Stimulated activated naive B cell treated with anti-CD40 and anti-IgM and Interleukin-4, amounts not matched to agents 10 μg/mL and 1 μg/mL and 100 μg/mL, for 72 hours (primary cell): ENCODE measurements around the gene MUS81.

ENCODE experiments used
- ATAC-seq, 2 donors: fragments of 150-1000 bp; cut with Tn5 transposase; replicated peaks; 2 replicates each; pipeline ENCODE4 v1.10.0; 2021; ENCODE audit warnings: moderate library complexity in 1 of 2
- DNase-seq: peaks from one replicate; pipeline ENCODE4 v3.0.0; 2021
- H3K27ac Mint-ChIP-seq: one replicate; pipeline ENCODE4 v1.8.0; 2022; ENCODE audit warnings: mild to moderate bottlenecking, mixed read lengths
- H3K27me3 Mint-ChIP-seq, 2 donors: one replicate each; pipeline ENCODE4 v1.8.0; 2022; ENCODE audit warnings: mixed read lengths in 2 of 2
- H3K36me3 Mint-ChIP-seq, 2 donors: one replicate each; pipeline ENCODE4 v1.8.0; 2022; ENCODE audit warnings: mixed read lengths in 2 of 2, mild to moderate bottlenecking in 1 of 2
- H3K4me1 Mint-ChIP-seq, 2 donors: one replicate each; pipeline ENCODE4 v1.8.0; 2022; ENCODE audit warnings: mixed read lengths in 2 of 2, mild to moderate bottlenecking in 1 of 2
- H3K4me3 Mint-ChIP-seq, 2 donors: one replicate each; pipeline ENCODE4 v1.8.0; 2022; ENCODE audit warnings: mild to moderate bottlenecking in 2 of 2, mixed read lengths in 2 of 2, moderate library complexity in 1 of 2
- H3K9me3 Mint-ChIP-seq, 2 donors: one replicate each; pipeline ENCODE4 v1.8.0; 2022; ENCODE audit warnings: mixed read lengths in 2 of 2, mild to moderate bottlenecking in 1 of 2

MUS81 gene

DNA sequence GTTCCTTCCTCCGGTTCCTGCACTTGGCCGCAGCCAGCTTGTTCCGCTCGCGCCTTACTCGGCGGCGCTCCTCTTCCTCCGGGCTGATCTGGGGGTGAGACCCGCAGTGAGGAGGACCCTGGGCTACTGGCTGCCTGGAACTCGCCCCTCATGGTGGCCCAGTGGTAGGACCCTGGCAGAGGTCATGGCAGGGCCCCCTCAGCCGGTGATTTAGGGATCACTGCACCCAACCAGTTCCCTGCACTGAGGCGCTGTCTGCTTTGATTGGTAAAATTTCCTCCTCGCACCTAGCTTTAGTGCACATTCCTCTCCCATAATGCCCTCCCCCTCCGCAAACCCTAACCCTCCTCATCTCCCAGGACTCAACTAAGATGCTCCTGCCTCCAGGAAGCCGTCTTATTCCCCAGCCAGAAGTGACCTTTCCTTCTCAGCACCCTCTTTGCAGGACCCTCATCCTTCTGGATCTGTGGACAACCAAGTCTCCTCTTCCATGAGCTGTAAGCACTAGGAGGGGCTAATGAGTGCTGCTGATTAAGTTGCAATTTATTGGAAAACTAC is 33.9 kb downstream of the MUS81 start:
- DNase-seq (no peak), ATAC-seq (no peak)
- Mint-ChIP-seq H3K4me3 (peak overlapping the region; percentile 95 to 97), H3K9me3 (no peaks in the 10 kb centered on the region), H3K27me3 (no peaks in the 10 kb centered on the region), H3K27ac (peak overlapping the region; percentile 86), H3K36me3 (peaks cover 16 to 21% of the 10 kb centered on the region in 2 donors), H3K4me1 (peaks cover 44 to 84% of the 10 kb centered on the region in 2 donors)

- Mint-ChIP-seq H3K4me3 (peak overlapping the region; percentile 44), H3K9me3 (no peaks in the 10 kb centered on the region), H3K27me3 (no peaks in the 10 kb centered on the region), H3K4me1 (peaks cover 33 to 71% of the 10 kb centered on the region in 2 donors), H3K36me3 (peaks cover 16 to 21% of the 10 kb centered on the region in 2 donors), H3K27ac (peak overlapping the region; percentile 57)
- ATAC-seq (no peak), DNase-seq (no peak)
These were observed 35.3 kb downstream of the MUS81 start for GRCh38 chr11:65895482-65895981.

DNA sequence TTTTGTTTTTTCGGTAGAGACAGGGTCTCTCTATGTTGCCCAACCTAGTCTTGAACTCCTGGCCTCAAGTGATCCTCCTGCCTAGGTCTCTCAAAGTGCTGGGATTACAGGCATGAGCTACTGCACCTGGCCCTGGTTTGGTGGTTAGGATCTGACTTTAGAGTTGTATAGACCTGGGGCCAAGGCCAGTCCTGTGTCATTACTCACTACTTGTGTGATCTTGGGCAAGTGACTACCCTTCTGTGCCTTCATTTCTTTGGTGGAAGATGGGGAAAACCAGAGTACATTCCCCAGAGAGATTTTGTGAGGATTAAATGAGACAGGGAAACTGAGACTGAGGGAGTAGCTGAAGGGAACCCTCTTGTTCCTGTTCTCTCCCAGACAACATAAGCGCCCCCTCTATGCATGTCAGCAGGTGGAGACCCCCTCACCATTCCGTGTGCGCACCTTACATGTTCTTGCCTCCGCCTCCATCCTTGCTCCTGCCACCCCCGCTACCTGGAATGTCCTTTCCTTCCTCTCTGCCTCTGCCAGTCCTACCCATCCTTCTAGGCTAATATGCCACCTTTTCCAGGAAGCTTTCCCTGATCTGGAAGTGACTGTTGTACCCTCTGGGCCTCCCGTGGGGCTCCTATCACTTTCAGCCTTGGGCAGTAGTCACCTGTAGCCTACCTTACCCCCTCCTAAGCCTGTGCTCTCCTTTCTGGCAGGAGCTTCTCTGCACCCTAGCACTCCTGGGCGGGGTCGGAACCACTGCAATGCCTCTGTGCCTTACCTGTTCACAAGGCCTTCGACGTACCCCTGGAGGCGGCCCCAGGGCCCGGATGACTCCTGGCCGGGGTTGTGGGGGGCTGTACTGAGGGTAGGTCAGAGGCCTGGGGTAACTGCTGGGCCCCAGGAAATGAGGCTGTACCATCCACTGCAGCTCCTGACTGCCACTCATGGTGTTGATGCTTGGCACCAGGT is 36.1 kb downstream of the MUS81 start:
- no peaks in the 10 kb centered on the region for H3K27me3 Mint-ChIP-seq
- DNase-seq: no peak
- no peak for ATAC-seq
- peaks cover 33 to 68% of the 10 kb centered on the region in 2 donors for H3K4me1 Mint-ChIP-seq
- peak overlapping the region; percentile 57 for H3K27ac Mint-ChIP-seq
- no peaks in the 10 kb centered on the region for H3K9me3 Mint-ChIP-seq
- H3K4me3 Mint-ChIP-seq: no peak overlapping the region
- peaks cover 16 to 21% of the 10 kb centered on the region in 2 donors for H3K36me3 Mint-ChIP-seq

- Mint-ChIP-seq H3K4me1 (peaks cover 31 to 61% of the 10 kb centered on the region in 2 donors), H3K36me3 (peaks cover 16 to 21% of the 10 kb centered on the region in 2 donors), H3K27ac (no peak overlapping the region), H3K4me3 (no peak overlapping the region), H3K27me3 (no peaks in the 10 kb centered on the region), H3K9me3 (no peaks in the 10 kb centered on the region)
- DNase-seq: no peak
- no peak for ATAC-seq
These were observed 36.8 kb downstream of the MUS81 start for GRCh38 chr11:65897020-65897471.

DNA sequence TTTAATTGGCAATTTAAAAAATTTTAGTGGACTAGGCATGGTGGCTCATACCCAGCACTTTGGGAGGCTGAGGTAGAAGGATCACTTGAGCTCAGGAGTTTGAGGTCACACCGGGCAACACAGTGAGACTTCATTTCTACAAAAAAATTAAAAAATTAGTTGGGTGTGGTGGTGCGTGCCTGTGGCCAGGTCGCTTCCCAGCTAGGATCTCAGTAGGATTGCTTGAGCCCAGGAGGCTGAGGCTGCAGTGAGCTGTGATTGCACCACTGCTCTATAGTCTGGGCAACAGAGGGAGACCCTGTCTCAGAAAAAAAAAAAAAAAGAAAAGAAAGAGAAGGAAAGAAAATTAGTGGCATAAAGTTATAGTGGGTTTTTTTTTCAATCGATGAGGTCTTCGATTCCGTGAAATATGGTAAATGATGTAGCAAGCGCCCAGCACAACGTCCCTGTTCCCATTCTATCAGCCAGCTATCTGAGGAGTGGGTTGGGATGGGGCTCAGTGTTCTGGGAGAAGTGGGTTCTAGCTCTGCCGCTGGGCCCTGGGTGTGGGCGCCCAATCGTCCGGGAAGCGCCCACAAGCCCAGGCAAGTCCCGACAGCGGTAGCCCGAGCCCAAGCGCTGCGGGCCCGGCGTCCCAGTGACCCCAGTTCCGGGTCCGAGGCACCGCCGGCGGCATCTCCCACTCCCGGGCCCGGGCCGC is 38.6 kb downstream of the MUS81 start:
- Mint-ChIP-seq H3K36me3 (peaks cover 8 to 16% of the 10 kb centered on the region in 2 donors), H3K4me3 (peak overlapping the region; percentile 85 to 90)

DNA sequence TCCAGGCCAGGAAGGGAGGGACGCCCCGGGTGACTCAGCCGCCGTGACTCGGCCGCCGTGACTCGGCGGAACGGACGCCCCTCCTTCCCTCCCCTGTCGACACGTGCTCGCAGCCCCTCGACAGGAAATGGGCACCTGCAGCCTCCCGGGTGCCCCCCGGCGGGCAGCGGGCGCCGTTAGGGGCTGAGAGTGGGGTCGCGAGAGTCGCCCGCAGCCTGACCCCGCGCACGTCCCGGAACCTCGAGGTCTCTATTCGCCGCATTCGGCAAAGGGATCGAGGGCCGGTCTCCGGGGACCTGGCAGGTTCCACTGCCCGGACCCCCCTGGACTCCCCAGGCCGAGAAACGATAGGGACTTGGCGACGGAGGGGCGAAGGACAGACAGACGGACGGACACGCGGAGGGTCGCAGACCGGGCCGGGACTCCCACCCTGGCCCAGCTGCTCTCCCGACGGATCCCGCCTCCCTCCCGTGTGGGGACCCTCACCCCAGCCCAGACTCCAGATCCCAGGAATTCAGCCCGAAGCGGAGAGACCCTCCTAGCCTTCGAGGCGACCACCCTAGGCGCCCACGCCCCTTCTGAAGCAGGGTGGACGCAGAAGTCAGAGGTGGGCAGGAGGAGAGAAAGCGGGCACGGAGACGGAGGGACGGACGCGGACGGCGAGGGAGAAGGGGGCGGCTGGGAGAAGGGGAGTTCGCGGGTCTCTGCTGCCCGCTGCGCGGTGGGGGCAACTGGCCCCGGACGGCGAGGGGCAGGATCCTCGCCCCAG is 39.3 kb downstream of the MUS81 start:
- Mint-ChIP-seq H3K4me3 (peak overlapping the region; percentile 85 to 90), H3K27ac (peak overlapping the region; percentile 89), H3K9me3 (no peaks in the 10 kb centered on the region), H3K4me1 (peaks cover 12 to 41% of the 10 kb centered on the region in 2 donors), H3K27me3 (peaks cover 0 to 7% of the 10 kb centered on the region in 2 donors), H3K36me3 (peaks cover 8 to 16% of the 10 kb centered on the region in 2 donors)
- DNase-seq (no peak), ATAC-seq (peak; percentile 19 to 24)

More for the DNA sequence above, 38.6 kb downstream of the MUS81 start:
- H3K27ac Mint-ChIP-seq: peak overlapping the region; percentile 93
- H3K9me3 Mint-ChIP-seq: no peaks in the 10 kb centered on the region
- DNase-seq: no peak
- H3K27me3 Mint-ChIP-seq: peaks cover 0 to 3% of the 10 kb centered on the region in 2 donors
- H3K4me1 Mint-ChIP-seq: peaks cover 18 to 48% of the 10 kb centered on the region in 2 donors
- no peak for ATAC-seq

- Mint-ChIP-seq H3K27me3 (peaks cover 0 to 7% of the 10 kb centered on the region in 2 donors), H3K4me1 (peaks cover 12 to 34% of the 10 kb centered on the region in 2 donors), H3K9me3 (no peaks in the 10 kb centered on the region), H3K27ac (peak within 1 kb of the TSS; percentile 89), H3K36me3 (peaks cover 6 to 14% of the 10 kb centered on the region in 2 donors), H3K4me3 (peak within 1 kb of the TSS; percentile 85 to 90)
- DNase-seq: peak; percentile 82
- peak; percentile 90 to 91 for ATAC-seq
These were observed 40.1 kb downstream of the MUS81 start, which contains the start of gene FOSL1 for GRCh38 chr11:65900125-65900898. Gene FOSL1 (minus strand): TSS chr11:65900388. CDS start chr11:65900339, 49 bp downstream.

- Mint-ChIP-seq H3K9me3 (no peaks in the 10 kb centered on the region), H3K4me3 (peak overlapping the region; percentile 67 to 77), H3K27me3 (peaks cover 0 to 7% of the 10 kb centered on the region in 2 donors), H3K4me1 (peaks cover 9 to 29% of the 10 kb centered on the region in 2 donors), H3K27ac (no peak overlapping the region), H3K36me3 (peaks cover under 1 to 10% of the 10 kb centered on the region in 2 donors)
- no peak for DNase-seq
- ATAC-seq: no peak
These were observed 40.6 kb downstream of the MUS81 start for GRCh38 chr11:65900899-65901180.

- Mint-ChIP-seq H3K36me3 (no peaks in the 10 kb centered on the region), H3K4me3 (no peak overlapping the region), H3K27ac (no peak overlapping the region), H3K4me1 (peaks cover 2 to 11% of the 10 kb centered on the region in 2 donors), H3K9me3 (no peaks in the 10 kb centered on the region), H3K27me3 (peaks cover 5 to 7% of the 10 kb centered on the region in 2 donors)
- ATAC-seq (no peak), DNase-seq (no peak)
These were observed 42.8 kb downstream of the MUS81 start for GRCh38 chr11:65903068-65903481.

GRCh38 chr11:65903715-65904114 is 43.5 kb downstream of the MUS81 start:
- Mint-ChIP-seq H3K27ac (no peak overlapping the region), H3K4me3 (no peak overlapping the region), H3K9me3 (no peaks in the 10 kb centered on the region), H3K4me1 (peaks cover 2 to 8% of the 10 kb centered on the region in 2 donors), H3K27me3 (peaks cover 5 to 7% of the 10 kb centered on the region in 2 donors), H3K36me3 (no peaks in the 10 kb centered on the region)
- ATAC-seq (no peak), DNase-seq (no peak)

DNA sequence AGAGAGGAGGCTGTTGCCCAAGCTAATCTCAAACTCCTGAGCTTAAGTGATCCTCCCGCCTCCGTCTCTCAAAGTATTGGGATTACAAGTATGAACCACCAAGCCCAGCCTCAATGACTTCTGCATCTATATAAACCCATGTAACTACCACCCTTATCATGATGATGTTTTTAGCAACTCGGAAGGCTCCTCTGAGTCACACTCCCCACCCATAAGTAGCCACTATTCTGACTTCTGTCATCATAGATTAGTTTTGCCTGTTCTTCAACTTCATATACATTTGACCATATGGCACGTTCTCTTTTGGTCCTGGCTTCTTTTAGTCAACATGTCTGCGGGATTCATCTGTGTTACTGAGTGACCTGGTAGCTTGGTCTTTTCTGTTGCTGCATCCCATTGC is 46.4 kb downstream of the MUS81 start:
- Mint-ChIP-seq H3K9me3 (no peaks in the 10 kb centered on the region), H3K27me3 (peaks cover 9 to 16% of the 10 kb centered on the region in 2 donors), H3K4me3 (no peak overlapping the region), H3K4me1 (peaks cover 2 to 8% of the 10 kb centered on the region in 2 donors), H3K27ac (no peak overlapping the region), H3K36me3 (no peaks in the 10 kb centered on the region)
- no peak for DNase-seq
- no peak for ATAC-seq

- no peaks in the 10 kb centered on the region for H3K9me3 Mint-ChIP-seq
These were observed 47.6 kb downstream of the MUS81 start for GRCh38 chr11:65907878-65908277.

More at GRCh38 chr11:65907878-65908277, 47.6 kb downstream of the MUS81 start:
- H3K36me3 Mint-ChIP-seq: no peaks in the 10 kb centered on the region
- H3K27me3 Mint-ChIP-seq: peaks cover 11 to 19% of the 10 kb centered on the region in 2 donors
- no peak overlapping the region for H3K4me3 Mint-ChIP-seq
- no peak overlapping the region for H3K27ac Mint-ChIP-seq
- DNase-seq: no peak
- ATAC-seq: no peak
- peaks cover 9 to 18% of the 10 kb centered on the region in 2 donors for H3K4me1 Mint-ChIP-seq
